Activated naive CD8-positive, alpha-beta T cell treated with anti-CD3 and anti-CD28 coated beads, Interleukin-2, amount 50 U/mL, for 16 hours (primary cell): Measurements from ENCODE around the gene TIAM2.

Experiments
- DNase-seq: peaks from one replicate; pipeline ENCODE4 v3.0.0-alpha.2; 2020; ENCODE audit warnings: low read depth, low spot score

The TIAM2 gene

DNA sequence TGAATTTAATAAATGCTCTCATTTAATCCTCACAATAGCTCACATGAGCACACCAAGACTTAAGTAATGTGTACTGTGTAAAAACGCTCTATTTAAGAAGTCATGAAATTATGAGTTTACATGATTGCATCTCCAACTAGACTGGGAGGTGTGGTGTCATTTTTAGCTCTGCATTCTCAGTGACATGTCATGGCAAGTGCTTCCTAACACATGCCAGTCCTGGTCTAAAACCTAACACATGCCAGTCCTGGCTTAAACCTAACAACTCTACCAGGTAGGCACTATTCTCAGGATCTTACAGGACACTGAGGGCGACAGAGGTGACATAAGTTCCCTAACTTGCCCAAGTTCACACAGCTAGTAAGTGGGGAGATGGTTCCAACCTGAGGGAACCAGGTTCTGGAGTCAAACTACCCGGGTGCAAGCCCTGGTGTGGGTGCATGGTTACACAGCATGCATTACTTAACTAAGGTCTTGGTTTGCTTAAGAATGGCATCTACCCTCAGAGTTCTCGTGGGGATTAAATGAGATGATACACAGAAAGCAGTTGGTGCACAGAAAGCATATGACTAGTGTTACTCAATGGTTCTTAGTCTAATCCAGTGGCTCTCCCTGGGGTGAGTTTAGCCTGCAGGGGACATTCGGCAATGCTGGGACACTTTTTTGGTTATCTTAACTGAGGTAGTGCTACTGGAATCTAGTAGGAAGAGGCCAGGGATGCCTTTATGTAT is 283.4 kb downstream of the TIAM2 start:
- no peak for DNase-seq

DNA sequence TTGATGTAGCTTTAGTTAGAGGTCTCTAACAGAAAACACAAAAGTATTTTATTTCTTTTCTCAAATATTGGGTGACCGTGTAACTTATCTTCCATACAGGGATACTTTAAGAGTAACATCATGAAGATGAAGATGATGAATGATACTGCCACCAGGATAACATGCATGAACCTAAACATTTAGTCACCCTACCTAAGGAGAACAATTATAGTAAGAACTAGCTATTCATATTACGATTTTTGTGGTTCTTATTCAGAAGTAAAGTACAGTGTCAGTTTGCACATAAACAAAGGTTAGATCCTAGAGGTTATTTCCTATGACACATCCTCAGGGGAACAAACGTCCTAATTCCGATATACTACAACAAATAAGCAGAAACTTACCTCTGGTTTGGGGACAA is 289.7 kb downstream of the TIAM2 start:
- DNase-seq, result no peak

DNA sequence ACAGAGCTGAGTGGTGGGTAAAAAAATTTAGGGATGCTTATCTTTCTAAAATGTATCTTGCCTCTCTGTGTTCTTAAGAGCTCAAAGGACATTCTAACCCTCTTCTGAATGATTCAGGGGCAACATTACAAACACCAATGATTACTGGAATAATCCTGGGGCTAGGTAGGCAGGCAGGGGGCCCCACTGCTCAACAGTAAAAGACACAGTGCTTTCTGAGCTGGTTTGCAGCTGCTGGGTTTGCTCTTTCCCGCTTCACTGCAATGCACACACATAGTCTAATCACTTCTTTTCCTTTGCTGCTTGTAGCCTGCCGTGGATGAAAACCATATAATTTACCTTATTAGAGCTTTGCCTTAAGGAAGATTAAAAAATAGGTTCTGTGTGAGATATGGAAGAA is 292.6 kb downstream of the TIAM2 start:
- DNase-seq, result no peak

DNA sequence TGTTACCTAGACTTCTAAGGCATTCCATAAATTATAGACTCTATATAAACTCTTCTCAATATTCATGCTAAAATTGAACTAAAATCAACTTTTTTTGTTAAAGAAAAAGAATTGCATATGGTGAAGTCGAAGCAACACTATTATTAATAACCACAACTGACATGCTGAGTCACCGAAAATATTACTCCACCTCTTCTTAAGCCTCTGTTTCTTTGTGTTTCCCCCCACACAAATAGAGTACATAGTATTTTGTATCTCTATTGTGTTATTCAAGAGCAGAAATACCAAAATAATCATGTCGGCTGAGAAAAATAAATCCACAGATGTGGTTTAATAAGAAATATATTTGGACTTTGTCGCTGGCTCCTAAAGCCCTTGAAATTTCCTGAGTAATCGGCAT is 295.4 kb downstream of the TIAM2 start:
- no peak for DNase-seq

DNA sequence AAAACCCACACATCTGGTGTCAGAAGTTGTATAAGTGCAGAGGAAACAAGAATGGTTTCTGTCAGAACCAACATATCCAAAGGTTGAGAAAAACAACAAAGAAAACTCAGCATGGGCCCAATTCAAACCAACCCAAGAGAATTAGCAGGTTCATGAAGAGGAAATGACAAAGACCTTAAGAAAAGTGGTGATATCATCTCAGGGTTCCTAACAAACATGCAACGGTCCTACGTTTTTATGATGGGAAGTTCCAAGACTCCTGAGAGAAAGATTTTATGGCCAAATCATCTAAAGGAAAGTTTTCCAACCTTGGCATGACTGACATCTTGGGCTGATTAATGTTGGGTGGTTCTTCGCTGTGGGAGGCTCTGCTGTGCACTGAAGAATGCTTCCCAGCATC is 296.2 kb downstream of the TIAM2 start:
- DNase-seq, result no peak

DNA sequence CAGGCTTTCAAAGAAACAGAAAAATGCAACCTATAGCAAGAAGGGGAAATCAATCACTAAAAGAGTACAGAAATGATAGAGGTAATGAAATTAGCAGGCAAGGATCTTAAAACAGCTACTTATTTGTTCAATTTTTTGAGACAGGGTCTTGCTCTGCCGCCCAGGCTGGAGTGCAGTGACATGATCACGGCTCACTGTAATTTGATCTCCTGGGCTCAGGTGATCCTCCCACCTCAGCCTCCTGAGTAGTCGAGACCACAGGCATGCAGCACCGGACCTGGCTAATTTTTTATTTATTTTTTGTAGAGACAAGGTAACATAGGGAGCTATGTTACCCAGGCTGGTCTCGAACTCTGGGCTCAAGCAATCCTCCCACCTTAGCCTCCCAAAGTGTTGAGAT is 297.6 kb downstream of the TIAM2 start:
- no peak for DNase-seq

DNA sequence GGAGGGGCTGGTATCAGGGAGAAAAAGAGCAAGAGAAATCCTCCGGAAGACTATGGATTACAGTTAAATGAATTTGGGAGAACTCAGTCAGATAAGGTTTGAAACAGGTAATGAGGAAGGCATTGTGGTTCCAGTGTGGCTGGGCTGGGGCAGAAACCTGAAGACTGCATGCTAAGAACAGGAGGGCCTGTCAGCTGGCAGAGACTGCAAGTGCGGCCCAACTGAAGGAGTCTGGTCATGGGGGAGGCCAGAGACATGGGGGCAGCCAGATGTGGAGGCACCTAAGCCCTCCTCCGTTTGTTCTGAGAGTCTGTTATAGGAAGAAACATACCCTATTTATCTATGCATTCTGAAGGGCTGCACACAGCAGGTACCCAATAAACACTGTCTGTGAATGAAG is 302.6 kb downstream of the TIAM2 start:
- no peak for DNase-seq

DNA sequence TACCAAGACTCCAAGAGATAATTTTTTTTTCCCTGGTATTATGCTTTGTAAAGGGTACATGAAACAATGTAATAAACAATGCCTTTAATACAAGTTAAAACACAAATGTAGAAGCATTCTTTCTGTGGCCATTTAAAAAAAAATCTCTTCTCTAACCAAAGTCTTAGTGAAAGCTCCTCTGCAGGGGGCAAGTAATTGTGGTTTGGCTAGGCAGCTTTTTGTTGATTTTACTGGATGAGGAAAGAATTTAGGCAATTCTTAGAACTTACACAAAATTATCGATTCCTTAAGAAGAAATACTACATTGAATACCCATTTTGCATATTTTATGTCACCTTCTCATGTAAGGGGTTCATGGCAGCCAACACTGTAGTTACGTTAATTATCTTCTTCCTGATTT is 306.8 kb downstream of the TIAM2 start:
- DNase-seq, result no peak

DNA sequence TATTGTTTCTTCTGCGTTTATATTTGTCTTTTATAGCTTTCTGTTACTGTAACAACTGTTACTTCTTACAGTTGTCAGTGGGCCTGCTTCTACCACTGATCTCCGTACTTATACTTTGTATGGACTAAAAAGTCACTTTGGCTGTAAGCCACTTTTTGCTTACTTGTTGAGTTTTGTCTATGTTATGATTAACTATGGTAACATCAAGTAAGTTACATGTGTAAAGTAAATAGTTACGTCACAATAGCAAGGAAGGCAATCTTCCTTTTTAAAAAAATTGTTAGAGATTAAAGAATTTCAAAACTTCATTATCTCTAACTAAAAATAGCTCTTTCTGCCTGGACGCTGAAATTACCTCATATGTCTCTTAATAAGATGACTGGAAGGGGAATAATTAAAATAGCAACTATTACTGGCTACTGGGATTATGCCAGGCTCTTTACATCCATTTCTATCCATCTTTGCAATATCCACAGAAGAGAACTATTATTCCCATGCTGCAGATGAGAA is 308.3 kb downstream of the TIAM2 start:
- DNase-seq, result no peak

DNA sequence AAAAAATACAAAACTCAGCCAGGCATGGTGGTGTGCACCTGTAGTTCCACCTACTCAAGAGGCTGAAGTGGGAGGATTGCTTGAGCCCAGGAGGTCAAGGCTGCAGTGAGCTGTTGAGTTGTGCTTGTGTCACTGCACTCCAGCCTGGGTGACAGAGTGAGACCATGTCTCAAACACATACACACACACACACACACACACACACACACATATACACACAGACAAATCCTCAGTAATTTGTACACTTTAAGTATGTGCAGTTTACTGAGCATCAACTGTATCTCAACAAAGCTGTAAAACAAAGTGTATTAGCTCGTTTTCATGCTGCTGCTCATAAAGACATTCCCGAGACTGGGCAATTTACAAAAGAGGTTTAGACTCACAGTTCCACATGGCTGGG is 311.8 kb downstream of the TIAM2 start:
- DNase-seq, result no peak
